ENCODE measurements around the gene SPO11.

SPO11 gene

DNA sequence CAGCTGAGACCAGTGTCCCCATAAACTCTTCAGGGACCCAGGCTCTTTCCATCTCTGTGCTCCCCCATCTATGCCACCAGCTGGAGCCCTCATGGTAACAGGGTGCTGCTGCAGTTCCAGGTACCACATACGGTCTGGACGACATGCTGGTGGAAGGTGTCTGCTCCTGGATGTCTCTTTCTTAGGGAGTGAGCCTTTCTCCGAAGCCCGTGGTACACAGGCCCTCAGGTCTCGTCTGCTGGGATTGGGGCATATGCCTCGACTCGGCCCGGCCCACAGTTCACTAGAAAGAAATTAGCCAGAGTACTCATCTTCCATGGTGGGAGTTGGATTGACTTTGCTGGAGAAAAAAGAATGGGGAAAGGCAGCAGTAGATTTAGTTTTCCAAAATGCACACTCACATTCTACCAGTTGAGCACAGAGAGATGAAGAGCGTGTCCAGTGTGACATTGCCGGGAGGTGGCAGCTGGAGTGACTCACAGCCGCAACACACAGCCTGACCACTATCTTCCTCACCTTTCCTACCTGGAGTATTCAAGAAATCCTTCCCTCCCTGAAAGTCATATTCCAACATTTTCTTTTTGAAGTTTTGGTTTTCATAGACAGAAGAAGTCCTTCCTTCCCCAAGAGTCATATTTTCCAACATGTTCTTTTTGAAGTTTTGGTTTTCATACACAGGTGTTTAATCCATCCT is 18.6 kb upstream of the SPO11 start:
- DNase-seq, result no peak

DNA sequence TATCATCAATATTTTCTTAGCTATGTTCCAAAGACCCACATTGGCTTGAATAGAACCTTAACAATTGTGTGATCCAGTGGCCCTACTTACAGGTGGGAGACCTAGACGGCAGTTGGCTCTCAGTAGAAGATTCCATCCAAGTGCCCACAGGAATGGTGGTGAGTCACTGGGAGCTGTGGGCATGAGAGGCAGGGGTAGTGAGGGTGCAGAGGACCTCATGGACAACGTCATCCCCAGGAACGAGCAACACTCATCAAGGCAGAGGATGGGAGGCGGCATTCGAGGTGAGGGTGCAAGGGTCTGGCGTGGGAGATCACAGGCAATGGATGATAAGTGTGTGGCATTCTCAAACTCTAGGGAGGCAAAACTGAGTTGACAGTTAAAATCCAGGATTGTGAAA is 17.5 kb upstream of the SPO11 start:
- no peak for DNase-seq

DNA sequence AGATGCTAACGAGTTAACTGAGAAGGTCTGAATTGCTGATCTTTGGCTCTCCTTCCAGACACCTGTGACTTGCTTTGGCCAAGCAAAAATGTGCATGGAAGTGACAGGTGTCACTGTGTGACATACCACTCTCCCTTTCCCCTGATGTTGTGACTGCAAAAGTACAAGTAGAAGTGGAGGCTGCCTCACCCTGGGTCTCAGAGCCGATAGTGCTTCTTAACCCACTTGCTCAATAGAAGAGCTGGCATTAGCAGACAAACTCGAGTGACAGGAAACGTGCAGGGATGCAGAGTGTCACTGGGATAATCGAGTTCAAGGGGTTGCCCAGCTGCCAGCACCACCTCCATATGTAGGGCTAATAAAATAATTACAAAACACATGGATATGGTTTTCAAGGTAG is 16.4 kb upstream of the SPO11 start:
- DNase-seq, result no peak

DNA sequence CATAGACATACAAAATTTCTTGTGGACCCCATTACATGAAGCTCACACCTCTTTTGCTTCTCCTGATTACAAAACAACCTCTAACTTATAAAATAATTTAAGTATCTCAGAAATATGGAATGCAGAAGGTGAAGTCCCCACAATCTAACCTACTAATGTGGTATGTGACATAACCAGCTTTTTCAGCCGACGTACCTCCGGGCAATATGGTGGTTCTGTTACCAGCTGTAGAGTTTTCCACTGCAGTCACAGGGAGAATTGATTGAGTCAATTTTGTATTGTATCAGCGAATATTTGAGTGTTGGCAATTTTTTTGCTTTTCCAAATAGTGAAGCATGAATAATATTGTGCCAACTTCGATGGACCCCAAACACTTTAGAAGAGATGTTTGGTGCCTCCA is 15.7 kb upstream of the SPO11 start:
- no peak for DNase-seq

DNA sequence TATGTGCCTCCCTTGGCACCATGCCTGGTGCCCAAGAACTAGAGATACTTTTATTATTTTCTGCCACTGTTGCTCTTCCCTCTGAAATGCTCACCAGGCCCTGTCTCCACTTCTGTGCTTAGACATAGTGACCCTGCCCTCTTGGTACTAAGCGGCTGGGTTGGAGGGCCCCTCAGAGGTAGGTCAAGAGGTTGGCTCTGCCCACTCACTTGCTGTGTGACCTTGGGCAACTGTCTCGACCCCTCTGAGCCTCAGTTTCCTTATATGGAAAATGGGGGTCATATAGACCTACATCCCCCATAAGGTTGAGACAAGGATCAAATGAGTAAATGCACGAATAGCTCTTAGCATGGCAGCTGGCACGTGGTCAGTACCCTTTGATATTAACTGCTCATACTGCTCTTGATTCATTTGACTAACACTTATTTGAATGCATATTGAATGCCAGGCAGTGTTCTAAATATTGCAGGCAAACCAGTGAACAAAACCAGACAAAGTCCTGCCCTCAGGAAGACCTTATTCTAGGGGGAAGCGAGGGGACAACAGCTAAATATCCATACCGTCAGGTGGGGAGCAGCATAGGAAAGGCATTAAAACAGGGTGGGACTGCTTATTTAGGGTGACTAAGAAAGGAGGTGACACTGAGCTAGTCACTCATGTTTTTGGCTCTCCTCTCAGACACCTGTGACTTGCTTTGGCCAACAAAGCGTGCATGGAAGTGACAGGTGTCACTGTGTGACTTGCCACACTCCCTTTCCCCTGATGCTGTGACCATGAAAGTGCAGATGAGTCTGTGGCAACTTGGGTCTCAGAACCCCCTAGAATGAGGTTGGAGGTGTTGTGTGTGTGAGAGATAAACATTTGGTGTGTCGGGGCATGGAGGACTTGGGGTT is 14.3 kb upstream of the SPO11 start:
- no peak for DNase-seq

DNA sequence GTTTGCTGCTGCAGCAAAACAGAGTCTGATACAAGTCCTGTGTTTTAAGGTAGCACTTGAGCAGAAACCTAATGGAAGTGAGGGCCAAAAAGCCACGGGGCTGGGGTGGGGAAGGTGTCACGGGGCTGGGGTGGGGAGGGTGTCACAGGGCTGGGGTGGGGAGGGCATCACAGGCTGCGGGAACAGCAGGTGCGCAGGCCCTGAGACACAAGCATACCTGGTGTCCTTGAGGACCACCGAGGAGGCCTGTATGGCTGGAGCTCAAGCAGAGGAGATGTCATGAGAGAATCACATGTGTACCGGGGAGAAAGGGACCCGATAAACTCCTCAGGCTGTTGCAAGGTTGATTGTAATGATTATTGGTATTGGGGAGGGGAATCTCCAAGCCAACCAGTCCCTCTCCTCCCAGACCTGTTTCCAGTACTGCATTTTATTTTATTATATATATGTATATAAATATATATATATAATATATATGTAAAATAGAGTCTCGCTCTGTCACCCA is 13.6 kb upstream of the SPO11 start:
- DNase-seq, result no peak

DNA sequence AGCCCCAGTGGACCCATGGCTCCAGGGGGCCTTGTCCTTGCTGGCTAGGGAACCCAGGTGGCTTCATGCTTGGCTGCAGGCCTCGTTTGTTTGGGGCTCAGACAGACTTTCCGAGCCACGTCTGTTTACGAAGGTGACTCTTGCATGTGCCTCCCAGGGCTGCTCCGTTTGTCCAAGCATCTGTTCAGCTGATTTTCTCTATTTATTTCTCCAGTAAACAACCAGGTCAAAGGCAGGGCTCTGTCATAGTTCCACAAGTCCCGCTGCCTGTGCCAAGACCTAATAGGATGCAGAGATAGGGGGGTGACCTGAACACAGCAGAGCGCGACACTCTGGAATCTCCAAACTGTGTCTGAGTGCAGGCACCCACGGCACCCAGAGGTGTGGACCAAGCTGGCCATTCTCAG is 12.8 kb upstream of the SPO11 start:
- DNase-seq, result no peak

DNA sequence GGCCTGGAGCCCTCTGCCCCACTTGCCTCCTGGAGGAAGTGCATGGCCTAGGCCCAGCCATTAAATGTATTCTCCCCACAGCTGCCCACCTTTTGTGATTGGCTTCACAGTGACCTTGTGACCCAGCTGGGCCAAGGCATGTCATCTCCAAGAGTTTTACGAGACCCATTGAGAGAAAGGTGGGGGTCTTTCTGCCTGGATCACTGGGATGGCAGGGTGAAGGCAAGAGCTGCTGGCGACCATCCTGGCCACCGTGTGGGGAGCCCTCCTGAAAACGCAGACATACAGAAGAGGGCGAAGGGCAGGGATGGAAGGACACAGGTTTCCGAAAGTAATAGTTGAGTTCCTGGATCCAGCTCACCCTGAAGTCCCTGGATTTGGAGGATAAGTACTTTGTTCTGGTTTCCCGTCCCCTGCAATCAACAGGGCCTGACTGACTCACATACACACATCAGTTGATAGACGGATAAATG is 12.3 kb upstream of the SPO11 start:
- no peak for DNase-seq

DNA sequence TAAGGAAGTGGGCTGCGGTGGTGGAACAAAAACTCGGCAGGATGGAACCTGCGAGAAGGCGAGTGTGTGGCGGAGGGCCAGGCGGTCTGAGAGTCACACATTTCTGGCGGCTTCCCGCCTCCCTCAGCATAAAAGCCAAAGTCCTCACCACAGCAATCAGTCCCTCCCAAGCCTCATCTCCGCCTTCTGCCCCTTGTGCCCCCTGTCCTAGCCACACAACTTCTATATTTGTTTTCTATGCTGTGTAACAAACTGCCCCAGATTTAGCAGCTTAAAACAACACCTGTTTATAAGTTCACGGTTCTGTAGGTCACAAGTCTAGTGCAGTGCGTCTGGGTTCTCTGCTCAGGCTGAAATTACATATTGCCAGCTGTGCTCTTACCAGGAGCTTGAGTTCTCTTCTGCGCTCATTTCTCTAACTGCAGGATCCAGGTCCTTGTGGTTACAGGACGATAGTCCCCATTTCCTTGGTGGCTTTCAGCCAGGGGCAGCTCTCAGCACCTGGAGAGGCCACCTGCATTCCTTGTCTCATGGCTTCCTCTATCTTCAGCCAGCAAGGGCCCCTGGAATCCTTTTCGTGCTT is 11.7 kb upstream of the SPO11 start:
- no peak for DNase-seq

DNA sequence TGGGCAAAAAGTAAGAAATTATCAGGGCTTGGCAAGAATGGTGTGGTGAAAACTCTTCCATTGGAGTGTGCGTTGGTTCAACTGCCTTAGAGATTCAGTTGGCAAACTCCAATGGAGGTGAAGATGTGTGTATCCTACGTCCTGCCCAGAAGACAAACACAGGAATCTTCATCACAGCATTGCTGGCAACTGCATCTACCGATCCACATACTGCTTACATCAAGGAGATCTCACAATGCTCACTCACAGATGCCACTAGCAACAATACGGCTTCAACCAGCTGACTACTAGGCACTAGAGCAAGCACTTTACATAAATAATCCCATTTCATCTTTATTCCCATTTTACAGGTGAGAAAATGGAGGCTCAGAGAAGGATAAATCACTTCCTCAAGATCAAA is 10.0 kb upstream of the SPO11 start:
- no peak for DNase-seq

DNA sequence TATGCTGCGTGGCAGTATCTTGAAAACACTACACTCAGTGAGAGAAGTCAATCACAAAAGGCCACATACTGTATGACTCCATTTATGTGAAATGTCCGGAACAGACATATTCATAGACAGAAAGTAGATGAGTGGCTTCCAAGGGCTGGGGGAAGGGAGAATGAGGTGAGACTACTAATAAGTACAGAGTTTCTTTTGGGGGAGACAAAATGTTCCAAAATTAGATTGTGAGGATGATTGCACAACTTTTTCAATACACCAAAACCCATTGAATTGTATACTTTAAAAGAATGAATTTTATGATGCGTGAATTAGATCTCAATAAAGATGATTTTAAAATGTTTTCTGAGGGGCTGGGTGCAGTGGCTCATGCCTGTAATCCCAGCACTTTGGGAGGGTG is 9.2 kb upstream of the SPO11 start:
- no peak for DNase-seq

DNA sequence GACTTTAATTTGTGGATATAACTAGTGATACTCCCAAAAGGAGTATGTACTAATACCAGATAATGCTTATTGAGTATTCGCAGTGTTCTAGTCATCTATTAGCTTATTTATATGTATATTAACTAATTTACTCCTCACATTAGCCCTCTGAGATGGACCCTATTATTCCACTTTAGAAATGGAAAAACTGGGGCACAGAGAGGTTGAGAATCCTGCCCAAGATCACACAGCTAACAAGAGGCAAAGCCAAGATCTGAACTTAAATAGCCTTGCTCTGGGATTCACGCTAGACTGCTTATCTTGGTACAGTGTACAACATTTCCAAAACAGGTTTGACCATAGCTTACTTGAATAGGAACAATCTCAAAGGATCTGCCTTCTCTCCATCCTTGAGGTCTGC is 8.5 kb upstream of the SPO11 start:
- DNase-seq, result no peak

DNA sequence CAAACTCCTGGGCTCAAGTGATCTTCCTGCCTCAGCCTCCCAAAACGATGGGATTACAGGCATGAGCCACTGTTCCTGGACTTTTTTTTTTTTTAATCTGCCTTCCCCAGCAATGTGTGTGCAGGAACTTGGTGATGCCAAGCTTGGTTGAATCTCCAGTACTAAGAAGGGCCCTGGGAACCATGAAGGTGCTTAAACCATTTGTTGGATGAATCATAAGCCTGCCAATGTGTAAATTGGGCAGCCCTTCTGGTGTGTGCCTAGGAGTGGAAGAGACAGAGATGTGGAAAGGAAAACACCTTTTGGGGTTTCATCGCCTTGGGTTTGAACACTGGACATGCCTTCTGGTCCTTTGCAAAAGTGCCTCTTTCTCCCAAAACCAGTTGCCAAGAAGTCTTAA is 7.1 kb upstream of the SPO11 start:
- DNase-seq, result no peak

DNA sequence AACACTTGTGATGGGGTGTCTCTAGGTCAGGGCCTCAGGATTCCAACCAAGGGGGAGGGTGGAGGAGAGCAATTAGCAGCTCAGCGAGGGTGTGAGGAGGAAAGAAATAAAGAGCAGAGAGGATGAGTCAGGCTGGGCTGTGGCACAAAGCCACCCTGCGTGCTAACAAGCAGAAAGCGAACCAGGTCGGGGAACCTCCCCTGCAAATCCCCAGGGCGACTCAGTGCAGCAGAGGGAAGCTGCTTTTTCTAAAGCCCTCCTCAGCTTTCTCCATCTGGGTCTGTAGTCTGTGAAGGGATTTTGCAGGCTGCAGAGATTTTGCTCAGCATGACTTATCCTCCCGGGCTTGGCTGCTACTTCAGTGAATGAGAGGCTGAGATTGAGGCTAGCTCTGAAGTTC is 6.6 kb upstream of the SPO11 start:
- DNase-seq, result no peak

DNA sequence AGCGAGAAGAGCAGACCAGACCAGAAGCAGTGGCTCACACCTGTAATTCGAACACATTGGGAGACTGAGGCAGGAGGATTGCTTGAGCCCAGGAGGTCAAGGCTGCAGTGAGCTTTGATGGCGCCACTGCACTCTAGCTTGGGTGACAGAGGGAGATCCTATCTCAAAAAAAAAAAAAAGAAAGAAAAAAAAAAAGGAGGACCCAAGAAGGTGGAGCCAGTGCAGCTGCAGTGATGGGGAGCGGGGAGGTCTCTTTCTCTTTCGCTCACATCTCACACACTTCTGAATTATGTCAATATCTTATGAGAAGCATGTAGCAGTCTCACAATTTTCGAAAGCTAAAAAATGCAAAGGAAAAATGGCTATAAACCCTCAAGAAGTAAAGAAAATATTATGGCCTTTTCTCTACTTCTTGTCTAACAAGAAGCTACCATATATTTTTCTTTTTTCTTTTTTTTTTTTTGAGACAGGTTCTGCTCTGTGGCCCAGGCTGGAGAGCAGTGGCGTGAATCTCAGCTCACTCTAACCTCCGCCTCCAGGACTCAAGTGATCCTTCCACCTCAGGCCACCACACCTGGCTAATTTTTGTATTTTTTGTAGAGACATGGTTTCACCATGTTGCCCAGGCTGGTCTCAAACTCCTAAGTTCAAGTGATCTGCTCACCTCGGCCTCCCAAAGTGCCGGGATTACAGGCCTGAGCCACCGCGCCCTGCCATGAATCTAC is 3.8 kb upstream of the SPO11 start:
- DNase-seq, result no peak

DNA sequence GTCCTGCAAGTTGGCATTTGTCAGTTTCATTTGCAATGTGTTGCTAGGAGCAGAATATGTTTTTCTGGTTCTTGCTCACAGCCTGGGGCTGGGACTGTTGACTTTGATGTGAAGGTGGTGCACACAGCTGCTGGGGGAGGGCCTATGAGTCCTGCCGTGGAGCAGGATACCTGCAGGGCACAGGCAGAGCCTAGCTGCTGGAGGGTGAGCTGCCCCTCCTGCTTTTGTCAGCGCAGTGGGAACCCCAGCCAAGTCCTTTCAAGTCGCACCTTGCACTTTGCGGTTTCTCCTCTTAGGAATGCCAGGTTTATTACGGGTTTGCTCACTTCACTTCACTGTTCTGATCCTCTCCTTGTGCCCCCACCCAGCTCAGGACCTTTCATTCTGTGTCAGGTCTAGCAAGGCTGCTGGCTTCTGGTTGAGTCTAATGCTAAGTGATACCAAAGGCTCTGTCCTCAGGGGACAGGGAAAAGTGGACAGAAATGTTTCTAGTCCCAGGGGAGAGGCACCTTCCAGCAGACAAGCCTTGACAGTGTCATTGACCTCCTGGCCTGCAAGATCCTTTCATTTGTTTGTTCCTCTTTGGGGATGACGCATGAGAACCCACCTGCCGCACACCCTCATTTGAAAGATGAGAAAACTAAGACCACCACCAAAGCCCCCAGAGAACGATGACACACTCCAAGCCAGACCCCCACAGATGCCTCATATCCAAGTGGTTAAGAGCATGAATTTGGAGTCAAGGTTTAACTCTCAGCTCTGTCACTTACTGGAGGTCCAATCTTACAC is 2.7 kb upstream of the SPO11 start:
- no peak for DNase-seq

DNA sequence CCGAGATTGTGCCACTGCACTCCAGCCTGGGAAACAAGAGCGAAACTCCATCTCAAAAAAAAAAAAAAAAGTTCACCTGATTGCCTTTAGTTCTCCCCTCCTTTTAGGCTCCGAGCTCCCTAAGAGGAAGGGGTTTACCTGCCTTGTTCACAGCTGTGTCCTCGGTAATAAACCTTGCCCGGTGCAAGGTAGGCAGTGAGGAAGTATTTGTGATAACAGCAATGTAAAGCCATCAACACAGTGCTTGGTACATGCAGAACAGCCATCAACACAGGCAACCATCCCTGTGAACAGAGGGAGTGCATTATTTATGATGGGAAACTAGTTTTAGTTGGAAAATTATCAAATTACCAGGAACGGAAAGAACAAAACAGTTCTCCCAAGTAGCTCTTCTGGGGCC is 1.8 kb upstream of the SPO11 start:
- no peak for DNase-seq

DNA sequence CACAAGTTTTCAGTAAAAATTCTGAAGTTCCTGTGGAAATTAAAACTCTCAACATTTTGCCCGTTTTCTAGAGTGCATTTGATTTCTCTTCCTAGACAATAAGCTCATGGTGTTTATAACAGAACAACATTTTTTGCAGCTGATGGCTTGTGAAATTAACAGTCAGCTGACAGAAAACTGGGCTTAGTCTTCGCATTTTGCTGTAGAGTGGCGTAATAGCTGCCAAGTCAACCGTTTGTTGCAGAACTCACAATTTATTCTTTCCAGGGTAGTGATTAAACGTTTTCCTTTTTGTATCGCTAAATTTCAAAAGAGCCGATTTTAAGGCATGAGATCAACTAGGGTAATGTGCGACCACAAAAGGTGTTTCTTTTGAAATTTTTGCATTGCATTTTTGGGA is 1.4 kb downstream of the SPO11 start:
- DNase-seq, result peak; percentile 28

DNA sequence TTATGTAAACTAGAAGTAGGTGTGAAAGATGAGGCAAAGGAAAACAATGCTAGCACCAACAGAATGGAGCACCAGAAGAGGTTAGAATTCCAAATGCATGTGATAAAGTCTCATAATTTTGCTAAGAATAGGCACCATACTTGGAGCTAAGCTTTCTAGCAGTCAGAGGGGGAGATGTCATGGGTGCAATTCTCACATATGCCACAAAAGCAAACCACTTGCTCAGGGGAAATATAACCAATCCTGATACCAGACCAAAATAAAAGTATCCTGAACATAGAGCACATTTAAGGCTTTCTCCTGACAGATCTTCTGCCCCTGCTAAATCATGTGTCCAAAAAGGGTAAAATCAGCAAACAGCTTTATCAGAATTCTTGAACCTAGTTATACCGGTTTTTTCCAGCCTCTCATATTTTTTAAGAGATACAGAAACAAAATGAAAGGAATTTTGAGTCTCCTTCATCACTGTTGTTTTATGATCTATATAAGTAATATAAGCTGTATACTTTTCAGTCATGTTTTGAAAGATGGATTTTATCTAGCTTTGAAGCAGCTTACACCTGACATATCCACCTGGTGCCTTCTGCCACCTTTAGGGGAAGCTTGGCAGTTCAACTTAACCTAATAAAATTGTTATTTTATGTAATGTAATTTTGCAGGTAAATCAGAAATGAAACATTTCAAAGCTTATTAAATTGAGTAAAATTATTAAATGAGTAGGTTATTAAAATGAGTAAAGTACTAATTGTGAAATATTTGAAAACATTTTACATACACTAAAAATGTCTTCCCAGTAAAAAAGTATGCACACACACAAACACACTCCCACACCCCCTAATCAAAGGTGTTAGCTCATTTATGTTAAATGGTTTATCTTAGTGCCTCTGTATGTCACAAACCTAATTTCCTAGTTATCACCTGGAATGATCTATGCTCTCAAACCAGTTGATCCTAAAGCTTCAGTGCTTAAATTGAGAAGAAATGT is 2.8 kb downstream of the SPO11 start:
- no peak for DNase-seq

DNA sequence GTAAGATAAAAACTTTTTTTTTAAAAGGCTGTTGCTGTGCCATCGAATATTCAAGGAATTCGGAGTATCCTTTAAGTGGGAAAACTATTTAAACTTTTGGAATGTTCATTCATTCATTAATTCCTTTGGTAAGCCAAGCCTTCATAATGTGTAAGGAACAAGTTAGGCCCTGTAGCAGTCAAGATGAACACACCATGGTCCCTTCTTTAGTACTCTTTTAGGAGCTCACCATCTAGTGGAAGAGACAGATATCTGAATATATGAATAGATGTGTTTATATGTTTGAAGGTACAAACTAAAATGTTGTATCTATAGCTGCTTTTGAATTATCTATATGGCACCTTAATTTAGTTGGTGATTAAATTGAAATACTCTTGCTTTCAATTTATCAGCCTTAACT is 5.8 kb downstream of the SPO11 start:
- no peak for DNase-seq

DNA sequence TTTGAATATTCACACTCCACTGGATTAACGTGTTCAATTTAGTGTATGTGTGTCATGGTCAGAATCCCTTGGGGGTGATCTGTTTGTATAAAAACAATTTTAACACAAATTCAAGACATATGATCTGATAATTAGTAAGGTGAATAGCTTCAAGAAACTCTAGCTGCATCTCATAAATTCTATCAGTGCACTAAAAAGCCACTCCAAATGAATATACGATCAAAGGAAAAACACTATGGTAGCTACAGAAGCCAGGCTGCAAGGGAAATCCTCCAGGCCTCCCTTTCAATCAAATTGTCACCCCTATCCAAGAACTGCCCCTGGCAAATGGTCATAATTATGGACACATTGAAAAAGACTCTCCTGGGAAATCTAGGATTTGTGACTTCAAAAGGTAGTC is 12.1 kb downstream of the SPO11 start:
- DNase-seq, result no peak

All from inflammatory macrophage treated with lipopolysaccharide for 4 hours (primary cell).